Duodenal mucosa (tissue), 2 donors: ENCODE results near the gene SLC4A11.

Source experiments
- H3K27ac ChIP-seq: one replicate; pipeline ENCODE4 v1.7.0; 2013; ENCODE audit warnings: low read depth, low read length
- H3K27me3 ChIP-seq, 2 donors: one replicate each; pipeline ENCODE4 v1.7.0; 2013; ENCODE audit warnings: low read length in 2 of 2, control low read depth in 1 of 2; ENCODE audit not compliant: insufficient read depth in 2 of 2, control insufficient read depth in 1 of 2
- H3K36me3 ChIP-seq, 2 donors: one replicate each; pipeline ENCODE4 v1.7.0; 2013; ENCODE audit warnings: low read length in 2 of 2, control low read depth in 1 of 2; ENCODE audit not compliant: insufficient read depth in 2 of 2, control insufficient read depth in 1 of 2
- H3K4me1 ChIP-seq, 2 donors: one replicate each; pipeline ENCODE4 v1.7.0; 2013; ENCODE audit warnings: low read length in 2 of 2, control low read depth in 1 of 2; ENCODE audit not compliant: insufficient read depth in 2 of 2, control insufficient read depth in 1 of 2
- H3K4me3 ChIP-seq, 2 donors: one replicate each; pipeline ENCODE4 v1.7.0; 2013; ENCODE audit warnings: low read length in 2 of 2, low read depth in 1 of 2
- H3K9ac ChIP-seq, 2 donors: one replicate each; pipeline ENCODE4 v1.7.0; 2013; ENCODE audit warnings: low read length in 2 of 2, low read depth in 1 of 2
- H3K9me3 ChIP-seq, 2 donors: one replicate each; pipeline ENCODE4 v1.7.0; 2013; ENCODE audit warnings: low read length in 2 of 2, control low read depth in 1 of 2; ENCODE audit not compliant: control insufficient read depth in 1 of 2

The SLC4A11 gene

DNA sequence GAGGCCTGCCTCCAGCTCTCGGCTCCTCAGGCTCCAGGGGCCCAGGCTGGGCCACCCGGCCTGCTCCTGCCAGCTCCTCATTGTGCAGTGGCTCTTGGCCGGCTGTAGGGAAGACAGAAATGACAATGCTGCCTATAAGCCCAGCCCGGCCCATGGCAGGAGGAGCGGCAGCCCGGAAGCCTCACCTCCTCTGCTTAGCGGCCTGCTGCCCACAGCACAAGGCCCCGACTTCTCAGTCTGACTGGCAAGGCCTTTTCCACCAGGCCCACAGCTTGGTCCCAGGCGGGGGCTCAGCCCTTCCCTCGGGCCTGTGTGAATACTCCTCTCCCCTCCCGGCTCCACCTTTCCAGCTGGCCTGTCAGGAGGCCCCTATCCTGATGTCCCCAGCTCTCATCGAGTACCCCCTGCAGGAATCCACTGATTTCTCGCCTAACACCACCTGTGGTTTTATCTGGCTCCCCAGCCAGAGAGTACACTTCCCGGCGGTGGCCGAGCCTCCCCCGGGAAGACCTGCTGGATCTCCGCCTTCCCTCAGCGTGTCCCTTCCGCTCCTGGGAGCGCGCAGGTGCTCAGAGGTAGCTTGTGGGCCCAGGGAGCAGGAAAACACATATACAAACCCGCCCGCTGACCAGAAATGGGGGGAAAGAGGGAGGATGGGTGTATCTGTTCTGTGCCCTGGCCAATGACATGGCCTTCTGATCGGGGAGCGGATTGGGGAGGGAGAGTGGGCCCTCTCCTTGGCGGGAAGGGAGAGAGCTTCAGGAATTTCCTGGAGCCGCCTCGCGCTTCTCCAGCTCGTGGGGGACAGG is 35.5 kb downstream of the SLC4A11 start:
- H3K9me3 ChIP-seq, result no peaks in the 10 kb centered on the region
- peaks cover 8 to 16% of the 10 kb centered on the region in 2 donors for H3K4me1 ChIP-seq
- peaks cover 11 to 24% of the 10 kb centered on the region in 2 donors for H3K36me3 ChIP-seq
- peak overlapping the region; percentile 87 for H3K27ac ChIP-seq
- H3K4me3 ChIP-seq, result peak overlapping the region; percentile 78 to 83
- H3K9ac ChIP-seq, result peak overlapping the region; percentile 83 to 95
- no peaks in the 10 kb centered on the region for H3K27me3 ChIP-seq

DNA sequence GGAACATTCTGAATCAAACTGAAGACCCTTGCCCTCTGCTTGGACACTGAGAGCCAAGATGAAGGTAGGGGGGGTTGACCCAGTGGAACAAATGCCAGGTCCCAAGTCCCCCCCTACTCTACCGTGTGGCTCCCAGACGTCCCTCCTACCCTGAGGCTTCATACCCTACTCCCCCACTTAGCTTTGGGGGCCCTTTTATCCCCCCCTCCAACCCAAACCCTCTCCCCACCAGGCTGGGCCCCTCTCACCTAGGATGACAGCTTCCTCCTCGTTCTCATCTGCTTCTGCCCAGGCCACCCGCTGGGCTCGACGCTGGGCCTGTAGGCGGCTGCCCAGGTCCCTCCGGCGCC is 36.0 kb downstream of the SLC4A11 start:
- no peaks in the 10 kb centered on the region for H3K9me3 ChIP-seq
- H3K36me3 ChIP-seq, result peaks cover 11 to 24% of the 10 kb centered on the region in 2 donors
- H3K27me3 ChIP-seq, result no peaks in the 10 kb centered on the region
- H3K9ac ChIP-seq, result peak overlapping the region; percentile 83 to 95
- peaks cover 8 to 12% of the 10 kb centered on the region in 2 donors for H3K4me1 ChIP-seq
- H3K27ac ChIP-seq, result no peak overlapping the region
- H3K4me3 ChIP-seq, result peak overlapping the region; percentile 78 to 83

DNA sequence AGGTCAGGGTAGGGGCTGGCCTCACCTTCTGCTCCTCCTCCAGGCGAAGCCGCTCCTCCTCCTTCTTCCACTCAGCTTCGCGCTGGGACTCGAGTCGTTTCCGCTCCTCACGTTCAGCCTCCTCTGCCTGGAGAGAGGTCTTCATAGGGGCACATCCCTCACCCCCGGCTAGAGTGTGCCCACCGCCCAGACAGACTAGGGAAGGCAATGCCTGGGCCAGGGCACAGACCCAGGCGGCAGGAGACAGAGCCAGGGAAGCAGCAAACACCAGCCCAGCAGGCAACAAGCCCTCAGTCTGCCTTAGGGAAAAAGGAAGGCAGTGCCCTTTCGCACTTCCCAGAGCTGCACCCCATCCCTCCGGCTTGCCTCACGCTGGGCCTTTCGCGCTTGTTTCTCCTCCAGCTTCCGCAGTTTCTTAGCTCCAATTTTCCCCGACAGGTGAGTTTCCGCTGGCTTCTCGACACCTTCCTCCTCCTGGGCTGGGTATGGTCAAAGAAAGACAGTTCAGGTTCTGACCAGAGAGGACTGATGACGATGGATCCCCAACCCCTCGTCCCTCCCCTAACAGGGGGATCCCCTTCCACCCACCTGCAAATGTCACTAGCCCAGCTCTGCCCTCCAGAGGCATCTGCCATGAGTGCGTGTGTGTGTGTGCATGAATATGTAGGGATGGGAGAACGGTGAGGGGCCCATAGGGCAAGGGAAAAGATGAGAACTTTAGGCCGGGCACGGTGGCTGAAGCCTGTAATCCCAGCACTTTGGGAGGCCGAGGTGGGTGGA is 38.8 kb downstream of the SLC4A11 start:
- Histone ChIP-seq H3K4me3 (no peak overlapping the region), H3K9me3 (no peaks in the 10 kb centered on the region), H3K36me3 (peaks cover 19 to 41% of the 10 kb centered on the region in 2 donors), H3K27me3 (no peaks in the 10 kb centered on the region), H3K27ac (no peak overlapping the region), H3K4me1 (peaks cover 8 to 12% of the 10 kb centered on the region in 2 donors), H3K9ac (no peak overlapping the region)

DNA sequence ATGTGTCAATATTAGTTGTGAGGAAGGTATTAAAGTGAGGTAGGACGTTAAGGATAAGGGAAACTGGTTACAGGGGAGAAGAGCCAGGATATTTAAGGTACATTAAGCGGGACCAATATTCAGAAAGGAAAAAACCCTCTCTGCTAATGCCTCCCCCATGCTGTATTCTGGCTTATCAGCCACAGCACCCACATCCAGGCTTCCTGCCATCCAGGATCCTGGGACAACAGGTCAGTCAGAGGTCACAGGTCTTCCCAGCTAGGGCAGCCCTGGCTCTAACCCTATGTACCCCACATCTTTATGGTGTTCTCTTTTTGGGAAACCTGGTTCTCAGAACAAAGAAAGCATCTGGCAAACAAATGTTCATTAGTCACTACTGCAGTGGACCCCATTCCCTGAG is 39.8 kb downstream of the SLC4A11 start:
- H3K4me3 ChIP-seq, result no peak overlapping the region
- H3K36me3 ChIP-seq, result peaks cover 29 to 51% of the 10 kb centered on the region in 2 donors
- H3K27ac ChIP-seq, result no peak overlapping the region
- H3K9ac ChIP-seq, result no peak overlapping the region
- no peaks in the 10 kb centered on the region for H3K9me3 ChIP-seq
- H3K4me1 ChIP-seq, result peaks cover 8 to 12% of the 10 kb centered on the region in 2 donors
- H3K27me3 ChIP-seq, result no peaks in the 10 kb centered on the region

DNA sequence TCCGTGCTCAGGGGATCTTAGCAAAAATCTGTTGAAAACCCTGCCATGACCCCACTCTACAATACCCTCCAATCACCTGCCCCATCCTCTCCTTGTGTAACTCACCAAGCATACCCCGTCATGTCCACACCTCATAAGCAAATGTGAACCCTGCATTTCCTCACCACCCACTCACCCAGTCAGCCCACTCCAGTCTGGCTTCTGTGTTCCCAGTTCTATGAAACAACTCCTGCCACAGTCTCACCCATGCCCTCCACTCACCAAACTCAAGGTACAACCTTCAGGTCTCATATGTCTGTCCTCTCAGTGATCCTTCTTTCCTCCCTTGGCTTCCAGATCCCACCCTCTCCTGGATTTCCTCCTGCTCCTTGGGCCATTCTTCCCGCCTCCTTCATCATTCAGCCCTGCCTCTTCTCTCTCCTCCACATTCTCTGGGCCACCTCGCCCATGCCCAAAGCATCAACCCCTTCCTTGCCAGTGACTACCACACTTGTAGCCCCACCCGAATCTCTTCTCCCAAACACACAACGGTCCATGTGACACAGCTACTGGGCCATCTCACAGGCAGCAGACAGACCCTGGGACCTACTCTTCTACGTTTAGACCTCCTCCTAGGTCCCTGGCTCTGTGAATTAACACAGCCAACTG is 43.3 kb downstream of the SLC4A11 start:
- Histone ChIP-seq H3K4me1 (no peaks in the 10 kb centered on the region), H3K4me3 (no peak overlapping the region), H3K27me3 (no peaks in the 10 kb centered on the region), H3K36me3 (peaks cover 46 to 79% of the 10 kb centered on the region in 2 donors), H3K27ac (no peak overlapping the region), H3K9me3 (no peaks in the 10 kb centered on the region), H3K9ac (no peak overlapping the region)

DNA sequence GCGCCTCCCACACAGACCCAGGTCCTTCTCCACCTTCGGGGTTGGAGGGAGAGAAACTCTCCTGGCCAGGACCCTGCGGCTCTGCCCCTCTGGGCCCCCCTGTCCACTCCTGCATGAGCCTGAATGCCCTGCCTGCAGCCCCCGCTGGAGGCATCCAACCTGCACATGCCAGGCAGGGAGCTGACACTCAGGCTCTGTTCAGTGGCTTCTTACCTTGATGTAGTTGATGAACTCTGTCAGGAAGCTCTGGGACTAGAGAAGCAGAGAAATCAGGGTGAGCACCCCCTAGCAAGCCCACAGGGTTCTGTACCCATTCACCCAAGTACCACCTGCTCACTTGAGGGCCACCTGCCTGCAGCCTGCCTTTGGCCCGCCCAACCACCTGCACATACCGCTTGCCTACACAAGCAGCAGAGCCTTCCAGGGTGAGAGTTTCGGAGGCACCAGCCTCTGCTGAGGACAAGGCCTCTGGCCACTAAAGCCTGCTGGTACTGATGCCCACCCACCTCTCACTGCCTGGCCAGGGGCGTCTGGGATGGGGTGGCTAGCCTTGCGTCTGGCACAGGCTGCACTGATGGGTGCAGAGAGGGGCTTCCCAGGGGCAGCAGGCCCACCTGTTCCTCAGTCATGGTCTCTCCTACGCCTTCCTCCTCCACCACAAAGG is 44.2 kb downstream of the SLC4A11 start:
- Histone ChIP-seq H3K36me3 (peaks cover 44 to 75% of the 10 kb centered on the region in 2 donors), H3K4me1 (no peaks in the 10 kb centered on the region), H3K27ac (no peak overlapping the region), H3K4me3 (no peak overlapping the region), H3K9me3 (no peaks in the 10 kb centered on the region), H3K27me3 (no peaks in the 10 kb centered on the region), H3K9ac (no peak overlapping the region)

DNA sequence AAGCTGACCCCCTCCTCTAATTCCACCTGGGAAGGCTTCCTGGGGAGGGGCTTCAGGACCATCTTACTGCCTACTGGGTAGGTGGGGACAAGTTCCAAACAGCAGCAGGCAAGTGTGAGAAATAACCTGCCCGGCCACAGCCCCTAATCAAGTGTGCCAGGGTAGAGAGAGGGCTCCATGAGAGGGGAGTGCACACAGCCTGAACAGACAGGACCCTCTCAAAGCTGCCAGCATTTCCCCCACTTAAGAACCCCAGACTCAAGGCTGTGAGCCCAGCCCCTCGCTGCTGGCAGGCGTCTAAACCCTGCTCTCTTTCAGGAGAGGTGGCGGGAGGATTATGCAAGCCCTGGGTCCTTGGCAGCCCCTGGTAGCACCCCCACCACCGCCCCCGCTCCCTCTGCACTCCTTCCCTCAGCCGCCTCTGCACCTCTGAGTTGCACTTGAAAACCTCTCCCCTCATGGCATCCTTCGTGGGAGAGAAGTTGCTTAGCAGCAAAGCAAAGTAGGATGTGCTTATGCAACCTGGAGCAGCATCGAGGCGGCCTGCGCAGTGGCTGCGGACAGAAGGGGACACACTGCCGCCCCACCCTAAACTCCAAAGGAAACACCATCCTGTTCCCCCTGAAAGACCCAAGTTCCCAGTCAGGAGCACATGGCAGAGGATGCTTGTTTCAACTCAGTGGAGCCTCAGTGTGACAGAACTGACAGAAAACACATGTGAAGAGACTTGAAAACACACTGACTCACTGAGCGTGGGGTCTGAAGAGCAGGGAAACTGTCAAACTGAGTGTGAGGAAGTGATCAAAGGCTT is 45.0 kb downstream of the SLC4A11 start:
- Histone ChIP-seq H3K9ac (no peak overlapping the region), H3K4me3 (no peak overlapping the region), H3K27me3 (no peaks in the 10 kb centered on the region), H3K36me3 (peaks cover 44 to 73% of the 10 kb centered on the region in 2 donors), H3K9me3 (no peaks in the 10 kb centered on the region), H3K4me1 (no peaks in the 10 kb centered on the region), H3K27ac (no peak overlapping the region)

DNA sequence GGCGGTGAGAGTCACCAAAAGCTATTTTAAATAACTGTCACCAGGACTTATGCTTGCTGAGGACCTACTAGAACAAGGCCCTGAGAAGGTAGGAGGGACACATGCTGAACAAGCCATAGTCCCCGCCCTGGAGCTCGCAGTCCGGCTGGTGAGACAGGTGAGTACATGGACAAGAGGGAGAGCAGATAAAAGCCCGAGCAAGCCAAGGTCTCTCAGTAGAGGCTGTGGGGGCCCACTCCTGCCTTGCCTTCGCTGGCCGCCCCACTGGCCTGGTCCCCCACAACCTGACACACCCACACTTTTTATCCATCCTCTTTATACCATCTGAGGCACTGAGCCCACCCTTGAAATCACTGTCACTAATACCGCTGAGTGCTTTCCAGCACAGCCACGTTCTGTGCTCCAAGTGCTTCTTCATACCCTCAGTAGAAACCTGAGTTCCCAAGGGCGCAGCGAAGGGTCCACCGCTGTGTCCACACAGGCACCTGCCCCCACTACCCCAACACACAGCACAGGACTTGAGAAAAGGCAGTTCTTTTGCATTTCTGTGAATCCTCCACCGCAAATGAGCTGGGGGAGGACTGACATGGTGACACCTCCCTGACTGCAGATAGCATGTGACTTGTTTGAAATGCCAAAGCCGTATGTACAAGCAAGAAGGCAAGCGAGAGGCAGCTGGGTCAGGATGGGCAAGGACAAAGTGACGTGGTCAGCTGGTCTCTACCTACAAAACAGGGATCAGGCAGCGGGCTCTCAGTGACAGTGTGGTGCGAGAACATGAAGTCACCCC is 46.6 kb downstream of the SLC4A11 start:
- Histone ChIP-seq H3K4me3 (no peak overlapping the region), H3K36me3 (peaks cover 44 to 67% of the 10 kb centered on the region in 2 donors)

DNA sequence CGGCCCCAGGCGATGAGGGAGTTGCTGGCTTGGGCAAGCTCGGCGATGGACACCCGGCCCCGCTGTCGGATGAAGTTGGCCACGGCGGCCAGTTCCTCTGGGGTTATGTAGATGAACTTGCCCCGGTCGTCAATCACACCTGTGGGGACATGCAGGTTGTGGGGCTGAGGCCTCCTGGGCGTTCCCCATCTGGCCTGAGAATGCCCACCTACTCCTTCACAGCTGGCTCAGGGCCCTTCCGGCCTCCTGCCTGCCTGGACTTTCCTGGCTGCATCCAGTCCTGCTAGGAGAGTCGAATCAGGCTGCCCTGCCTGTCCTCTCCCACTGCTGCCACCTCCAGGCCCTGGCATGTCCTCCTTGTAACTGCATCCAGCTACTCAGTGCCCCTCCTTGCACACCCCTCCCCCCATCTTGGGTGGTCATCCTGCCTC is 48.3 kb downstream of the SLC4A11 start:
- no peak overlapping the region for H3K9ac ChIP-seq
- H3K4me3 ChIP-seq, result no peak overlapping the region
- no peak overlapping the region for H3K27ac ChIP-seq
- H3K9me3 ChIP-seq, result no peaks in the 10 kb centered on the region
- H3K4me1 ChIP-seq, result no peaks in the 10 kb centered on the region
- H3K36me3 ChIP-seq, result peaks cover 41 to 59% of the 10 kb centered on the region in 2 donors
- H3K27me3 ChIP-seq, result no peaks in the 10 kb centered on the region

More for the DNA sequence above, 46.6 kb downstream of the SLC4A11 start:
- Histone ChIP-seq H3K27ac (no peak overlapping the region), H3K9me3 (no peaks in the 10 kb centered on the region), H3K9ac (no peak overlapping the region), H3K4me1 (no peaks in the 10 kb centered on the region), H3K27me3 (no peaks in the 10 kb centered on the region)
